KMS-11 (cell line): ENCODE data around the gene PLA2G12B.
"Not testable (repeated sequence)": the region's sequence is repeated elsewhere in the genome, so short reads cannot be mapped to it uniquely, and the experiment has no call there.

ENCODE experiments used
- H2AFZ ChIP-seq: fragments of 200-600 bp; sonication (generic); 2 replicates; pipeline ENCODE4 v1.6.1; 2016; ENCODE audit warnings: antibody characterized with exemption, mixed run types, low read depth
- H3K27ac ChIP-seq: fragments of 200-600 bp; sonication (generic); 2 replicates; pipeline ENCODE4 v1.6.1; 2016; ENCODE audit warnings: mild to moderate bottlenecking, mixed run types
- H3K27me3 ChIP-seq: fragments of 200-600 bp; sonication (generic); 2 replicates; pipeline ENCODE4 v1.6.1; 2017; ENCODE audit warnings: mild to moderate bottlenecking, low read depth, mixed run types, moderate library complexity; ENCODE audit not compliant: insufficient read depth
- H3K36me3 ChIP-seq: fragments of 200-600 bp; sonication (generic); 2 replicates; pipeline ENCODE4 v1.6.1; 2017; ENCODE audit warnings: mild to moderate bottlenecking, mixed run types; ENCODE audit not compliant: insufficient read depth
- H3K4me1 ChIP-seq: fragments of 200-600 bp; sonication (generic); 2 replicates; pipeline ENCODE4 v1.6.1; 2016; ENCODE audit warnings: mild to moderate bottlenecking, low read depth, mixed run types; ENCODE audit not compliant: poor library complexity, severe bottlenecking
- H3K4me2 ChIP-seq: fragments of 200-600 bp; sonication (generic); 2 replicates; pipeline ENCODE4 v1.7.0; 2016; ENCODE audit warnings: mild to moderate bottlenecking, mixed run types
- H3K4me3 ChIP-seq: fragments of 200-600 bp; sonication (generic); IDR thresholded peaks from 2 replicates; pipeline ENCODE4 v1.6.1; 2017; ENCODE audit warnings: low read depth, low read length, mixed read lengths; ENCODE audit not compliant: insufficient read depth
- H3K79me2 ChIP-seq: fragments of 200-600 bp; sonication (generic); 2 replicates; pipeline ENCODE4 v1.6.1; 2016; ENCODE audit warnings: low read depth, mixed run types; ENCODE audit not compliant: insufficient read depth
- H3K9ac ChIP-seq: fragments of 200-600 bp; sonication (generic); 2 replicates; pipeline ENCODE4 v1.6.1; 2016; ENCODE audit warnings: mild to moderate bottlenecking, mixed run types
- H4K20me1 ChIP-seq: fragments of 200-600 bp; sonication (generic); 2 replicates; pipeline ENCODE4 v1.6.1; 2016; ENCODE audit warnings: mild to moderate bottlenecking, mixed run types; ENCODE audit not compliant: insufficient read depth
- TF ChIP-seq, protein P1 (sequence below): fragments of 200-600 bp; sonication (generic); conservative IDR thresholded peaks from 2 replicates; pipeline ENCODE4 v1.6.1; 2017; ENCODE audit warnings: low read depth, mild to moderate bottlenecking, antibody characterized with exemption, low read length, moderate library complexity, mixed read lengths

PLA2G12B gene

GRCh38 chr10:72984618-72985017 lies 30.0 kb upstream of the PLA2G12B start:
- not testable (repeated sequence) for H3K79me2 ChIP-seq, H3K36me3 ChIP-seq, H3K4me3 ChIP-seq, H3K27me3 ChIP-seq, H4K20me1 ChIP-seq, H3K4me2 ChIP-seq, H3K9ac ChIP-seq, H2AFZ ChIP-seq, H3K4me1 ChIP-seq, H3K27ac ChIP-seq

DNA sequence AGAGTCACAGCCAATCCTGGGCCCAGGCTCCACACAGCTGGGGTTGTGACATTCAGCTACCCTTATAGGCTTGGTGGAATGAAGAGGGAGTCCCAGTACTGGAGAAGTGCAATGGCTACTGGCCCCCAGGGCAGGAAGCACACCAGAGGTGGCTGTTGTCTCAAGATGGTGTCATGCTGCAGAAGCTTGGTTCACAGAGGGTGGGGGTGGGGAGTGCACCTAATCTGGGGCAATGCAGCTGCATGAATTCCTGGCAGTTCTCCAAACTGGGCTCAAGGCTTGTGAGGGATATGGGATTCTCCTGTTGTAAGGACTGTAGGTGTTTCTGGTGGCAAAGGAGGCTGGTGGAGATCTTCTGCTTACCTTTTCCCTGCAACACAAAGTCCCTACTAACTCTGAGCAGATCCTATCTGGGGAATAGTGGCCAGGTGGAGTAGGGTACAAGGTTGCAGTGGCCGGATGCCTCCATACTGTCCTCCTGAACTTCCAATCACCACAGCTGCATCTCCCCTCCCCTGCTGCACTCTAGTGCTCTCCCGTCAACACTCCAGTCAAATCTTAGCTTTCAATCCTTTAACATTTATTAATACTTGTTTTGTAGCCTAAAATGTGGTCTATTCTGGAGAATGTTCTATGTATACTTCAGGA lies 27.4 kb upstream of the PLA2G12B start:
- H3K36me3 ChIP-seq = no peaks in the 10 kb centered on the region
- H3K4me2 ChIP-seq = no peak overlapping the region
- H4K20me1 ChIP-seq = no peaks in the 10 kb centered on the region
- TF ChIP-seq, protein P1, sequence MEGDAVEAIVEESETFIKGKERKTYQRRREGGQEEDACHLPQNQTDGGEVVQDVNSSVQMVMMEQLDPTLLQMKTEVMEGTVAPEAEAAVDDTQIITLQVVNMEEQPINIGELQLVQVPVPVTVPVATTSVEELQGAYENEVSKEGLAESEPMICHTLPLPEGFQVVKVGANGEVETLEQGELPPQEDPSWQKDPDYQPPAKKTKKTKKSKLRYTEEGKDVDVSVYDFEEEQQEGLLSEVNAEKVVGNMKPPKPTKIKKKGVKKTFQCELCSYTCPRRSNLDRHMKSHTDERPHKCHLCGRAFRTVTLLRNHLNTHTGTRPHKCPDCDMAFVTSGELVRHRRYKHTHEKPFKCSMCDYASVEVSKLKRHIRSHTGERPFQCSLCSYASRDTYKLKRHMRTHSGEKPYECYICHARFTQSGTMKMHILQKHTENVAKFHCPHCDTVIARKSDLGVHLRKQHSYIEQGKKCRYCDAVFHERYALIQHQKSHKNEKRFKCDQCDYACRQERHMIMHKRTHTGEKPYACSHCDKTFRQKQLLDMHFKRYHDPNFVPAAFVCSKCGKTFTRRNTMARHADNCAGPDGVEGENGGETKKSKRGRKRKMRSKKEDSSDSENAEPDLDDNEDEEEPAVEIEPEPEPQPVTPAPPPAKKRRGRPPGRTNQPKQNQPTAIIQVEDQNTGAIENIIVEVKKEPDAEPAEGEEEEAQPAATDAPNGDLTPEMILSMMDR = no peak
- H3K4me3 ChIP-seq = no peak overlapping the region
- H3K4me1 ChIP-seq = no peaks in the 10 kb centered on the region
- no peak overlapping the region for H3K9ac ChIP-seq
- H2AFZ ChIP-seq = no peak overlapping the region
- H3K27me3 ChIP-seq = no peaks in the 10 kb centered on the region
- H3K79me2 ChIP-seq = no peaks in the 10 kb centered on the region
- no peak overlapping the region for H3K27ac ChIP-seq

DNA sequence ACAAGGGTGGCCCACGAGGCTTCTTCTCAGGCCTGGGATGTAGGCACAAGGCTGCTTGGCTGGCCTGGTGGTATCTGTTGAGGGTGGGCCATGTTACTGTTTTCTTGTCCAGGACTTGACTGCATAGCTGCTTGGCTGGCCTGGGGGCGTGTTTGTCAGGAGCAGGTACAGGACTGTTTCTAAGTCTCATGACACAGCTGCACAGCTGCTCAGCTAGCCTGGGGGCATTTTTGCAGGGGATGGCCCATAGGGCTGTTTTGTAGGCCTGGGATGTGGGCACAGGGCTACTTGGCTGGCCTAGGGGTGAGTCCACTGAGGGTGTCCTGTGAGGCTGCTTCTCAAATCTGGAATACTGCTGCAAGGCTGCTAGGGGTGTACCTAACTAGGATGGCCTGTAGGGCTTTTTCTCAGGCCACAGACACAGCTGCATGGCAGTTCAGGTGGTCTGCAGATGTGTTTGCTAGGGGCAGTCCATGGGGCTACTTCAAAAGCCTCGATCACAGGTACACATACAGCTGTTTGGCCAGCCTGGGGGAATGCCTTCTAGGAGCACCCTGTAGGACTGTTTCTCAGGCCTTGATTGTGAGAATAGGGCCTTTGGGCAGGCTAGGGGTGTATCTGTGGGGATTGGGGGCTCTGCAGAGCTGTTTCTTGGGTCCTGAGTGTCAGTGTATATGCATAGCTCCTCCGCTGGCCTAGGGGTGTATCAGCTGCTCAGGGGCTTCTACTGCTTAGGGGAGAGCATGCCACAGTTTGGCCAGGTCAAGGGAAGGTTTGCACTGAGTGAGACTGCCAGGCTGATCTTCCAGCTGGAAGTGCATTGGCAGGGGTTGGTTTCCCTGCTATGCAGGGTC lies 26.6 kb upstream of the PLA2G12B start:
- TF ChIP-seq, protein P1 = no peak
- no peaks in the 10 kb centered on the region for H4K20me1 ChIP-seq
- H3K9ac ChIP-seq = no peak overlapping the region
- H3K4me2 ChIP-seq = no peak overlapping the region
- H3K4me3 ChIP-seq = no peak overlapping the region
- no peaks in the 10 kb centered on the region for H3K4me1 ChIP-seq
- no peak overlapping the region for H2AFZ ChIP-seq
- H3K27me3 ChIP-seq = no peaks in the 10 kb centered on the region
- H3K36me3 ChIP-seq = no peaks in the 10 kb centered on the region
- H3K27ac ChIP-seq = no peak overlapping the region
- no peaks in the 10 kb centered on the region for H3K79me2 ChIP-seq

DNA sequence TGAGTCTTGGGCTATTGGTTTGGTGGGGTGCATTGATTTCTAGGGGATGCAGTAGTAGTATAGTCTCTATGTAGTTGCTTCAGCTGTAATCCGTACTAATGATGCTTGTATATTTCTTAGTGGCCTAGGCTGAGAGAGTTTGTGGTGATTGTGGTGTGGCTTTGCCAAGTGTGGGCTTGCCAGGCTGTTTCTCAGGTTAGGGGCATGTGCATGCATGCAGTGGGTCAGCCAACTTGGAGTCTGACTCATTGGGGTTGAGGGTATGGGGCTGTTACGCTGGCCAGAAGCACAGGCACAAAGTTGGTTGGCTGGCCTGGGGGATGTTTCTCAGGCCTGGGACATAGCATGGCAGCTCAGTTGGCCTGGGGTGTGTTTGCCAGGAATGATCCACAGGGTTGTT lies 25.7 kb upstream of the PLA2G12B start:
- TF ChIP-seq, protein P1 = no peak
- no peak overlapping the region for H2AFZ ChIP-seq
- no peaks in the 10 kb centered on the region for H4K20me1 ChIP-seq
- H3K79me2 ChIP-seq = no peaks in the 10 kb centered on the region
- no peaks in the 10 kb centered on the region for H3K4me1 ChIP-seq
- no peak overlapping the region for H3K9ac ChIP-seq
- no peaks in the 10 kb centered on the region for H3K36me3 ChIP-seq
- no peak overlapping the region for H3K27ac ChIP-seq
- H3K4me3 ChIP-seq = no peak overlapping the region
- no peak overlapping the region for H3K4me2 ChIP-seq
- no peaks in the 10 kb centered on the region for H3K27me3 ChIP-seq

DNA sequence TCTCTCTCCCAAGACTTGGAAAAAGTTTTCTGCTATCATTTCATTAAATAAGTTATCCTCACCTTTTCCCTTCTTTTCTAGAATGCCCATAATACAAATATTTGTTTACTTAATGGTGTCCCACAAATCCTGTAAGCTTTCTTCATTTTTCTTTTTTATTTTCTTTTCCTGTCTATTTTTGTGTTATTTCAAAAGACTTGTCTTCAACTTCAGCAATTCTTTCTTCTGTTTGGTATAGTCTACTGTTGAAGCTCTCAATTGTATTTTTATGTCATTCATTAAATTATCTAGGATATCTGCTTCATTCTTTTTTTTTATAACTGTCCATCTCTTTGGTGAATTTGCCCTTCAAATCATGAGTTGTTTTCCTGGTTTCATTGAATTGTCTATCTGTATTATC lies 25.1 kb upstream of the PLA2G12B start:
- H3K9ac ChIP-seq = no peak overlapping the region
- H3K4me3 ChIP-seq = no peak overlapping the region
- TF ChIP-seq, protein P1 = no peak
- no peak overlapping the region for H3K27ac ChIP-seq
- H4K20me1 ChIP-seq = no peaks in the 10 kb centered on the region
- H3K4me2 ChIP-seq = no peak overlapping the region
- no peaks in the 10 kb centered on the region for H3K79me2 ChIP-seq
- no peaks in the 10 kb centered on the region for H3K36me3 ChIP-seq
- no peaks in the 10 kb centered on the region for H3K27me3 ChIP-seq
- H2AFZ ChIP-seq = no peak overlapping the region
- no peaks in the 10 kb centered on the region for H3K4me1 ChIP-seq
